ENCODE results near the gene MALT1. TPM values are rescaled to one million over a fixed set of nuclear protein-coding genes. Genes with fewer than 3 reads are reported as not detected.

MALT1 gene
- total and polyA plus RNA-seq, 2 donors (not counting 1 experiment from before 2014, with no cell fraction given): 42.4 to 81.2 TPM

DNA sequence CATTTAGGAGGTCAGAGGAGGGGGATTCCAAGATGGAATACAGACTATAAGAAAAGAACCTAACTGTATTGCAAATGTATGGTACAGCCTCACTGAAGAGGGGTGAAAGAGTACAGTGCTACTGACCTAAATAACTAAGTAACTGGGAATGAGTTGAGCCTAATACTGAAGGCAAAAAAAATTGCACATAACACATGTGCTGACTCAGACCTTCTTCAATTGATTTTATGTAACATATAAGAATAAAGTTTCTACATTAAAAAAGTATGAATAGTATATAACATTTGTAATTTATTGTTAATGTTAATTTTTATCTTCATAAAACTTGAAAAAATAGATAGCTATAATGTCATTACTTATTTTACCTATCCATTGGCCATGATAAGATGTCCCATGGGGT is 41.7 kb downstream of the MALT1 start:
- ChIA-PET POLR2A (no interaction called here), CTCF (no interaction called here)
- H3K4me1 ChIP-seq (ENCODE audit: control insufficient read depth in 2 of 2, insufficient read depth in 2 of 2, low read length in 2 of 2): peaks cover 23 to 34% of the 10 kb centered on the region in 2 donors
- H2AFZ ChIP-seq (ENCODE audit: insufficient read depth, low read depth, low read length, poor library complexity, severe bottlenecking): no peak overlapping the region
- peak overlapping the region in 1 of 2 donors; percentile 82 for H3K27ac ChIP-seq (ENCODE audit: low read length in 2 of 2)
- no peak for ATAC-seq (ENCODE audit: low read depth)
- DNase-seq: no peak
- peaks cover 29% of the 10 kb centered on the region for H3K79me2 ChIP-seq (ENCODE audit: control insufficient read depth, insufficient read depth, low read length)
- no peak overlapping the region for H3K4me2 ChIP-seq (replicated peaks; ENCODE audit: low read depth, low read length, poor library complexity, severe bottlenecking)
- peaks cover 23 to 43% of the 10 kb centered on the region in 2 experiments for H3K36me3 ChIP-seq (replicated peaks in 1 of 2; ENCODE audit: control extremely low read depth in 1 of 2, control insufficient read depth in 1 of 2, extremely low read depth in 1 of 2, insufficient read depth in 2 of 2, low read length in 1 of 2)
- peak overlapping the region; percentile 86 for H3K27ac Mint-ChIP-seq
- H4K20me1 ChIP-seq (ENCODE audit: control insufficient read depth, insufficient read depth, low read length, poor library complexity, severe bottlenecking): peaks cover 7% of the 10 kb centered on the region
- H3K4me3 Mint-ChIP-seq: no peak overlapping the region
- TF ChIP-seq EZH2 (IDR thresholded peaks at IDR 0.05; ENCODE audit: borderline replicate concordance, insufficient read depth, low read depth, low read length, poor library complexity, severe bottlenecking): no peak
- TF ChIP-seq CTCF (IDR thresholded peaks at IDR 0.05): no peak
- no peak overlapping the region for H3K9ac ChIP-seq (ENCODE audit: low read length)
- no peak overlapping the region for H3K4me3 ChIP-seq (ENCODE audit: control extremely low read depth in 1 of 5, extremely low read depth in 1 of 5, insufficient read depth in 1 of 5, low read depth in 2 of 5, low read length in 4 of 5)
- H3K27me3 ChIP-seq (replicated peaks in 1 of 4; ENCODE audit: control extremely low read depth in 1 of 4, control insufficient read depth in 3 of 4, insufficient read depth in 4 of 4, low read length in 3 of 4): no peaks in the 10 kb centered on the region
- no peaks in the 10 kb centered on the region for H3K9me3 Mint-ChIP-seq (ENCODE audit: insufficient read depth)
- H3K27me3 Mint-ChIP-seq: no peaks in the 10 kb centered on the region
- no peaks in the 10 kb centered on the region for H3K9me3 ChIP-seq (ENCODE audit: control extremely low read depth in 1 of 3, control insufficient read depth in 2 of 3, insufficient read depth in 1 of 3, low read length in 2 of 3)
- peaks cover 43% of the 10 kb centered on the region for H3K4me1 Mint-ChIP-seq
- intact Hi-C loops (cut with micrococcal nuclease): loop anchor here (5.0 kb wide), 1 partner anchor 34 kb away; no protein-coding TSS in a partner anchor

- no CpG with 5 or more reads among the region's 3 CpGs for WGBS (ENCODE audit: insufficient coverage)
- H3K4me2 ChIP-seq (replicated peaks; ENCODE audit: low read depth, low read length, poor library complexity, severe bottlenecking): peak overlapping the region; percentile 49
Measured at GRCh38 chr18:58714259-58714658, 43.0 kb downstream of the MALT1 start.

More at GRCh38 chr18:58714259-58714658, 43.0 kb downstream of the MALT1 start:
- ChIA-PET CTCF (no interaction called here), POLR2A (no interaction called here)
- H3K4me1 ChIP-seq (ENCODE audit: control insufficient read depth in 2 of 2, insufficient read depth in 2 of 2, low read length in 2 of 2): peaks cover 23 to 34% of the 10 kb centered on the region in 2 donors
- peaks cover 20% of the 10 kb centered on the region for H4K20me1 ChIP-seq (ENCODE audit: control insufficient read depth, insufficient read depth, low read length, poor library complexity, severe bottlenecking)
- Mint-ChIP-seq H3K27ac (peak overlapping the region; percentile 81), H3K9me3 (ENCODE audit: insufficient read depth) (no peaks in the 10 kb centered on the region), H3K27me3 (no peaks in the 10 kb centered on the region), H3K4me3 (peak overlapping the region; percentile 68), H3K4me1 (peaks cover 40% of the 10 kb centered on the region)
- no peaks in the 10 kb centered on the region for H3K9me3 ChIP-seq (ENCODE audit: control extremely low read depth in 1 of 3, control insufficient read depth in 2 of 3, insufficient read depth in 1 of 3, low read length in 2 of 3)
- peak overlapping the region; percentile 40 to 82 for H3K27ac ChIP-seq (ENCODE audit: low read length in 2 of 2)
- peaks cover 34% of the 10 kb centered on the region for H3K79me2 ChIP-seq (ENCODE audit: control insufficient read depth, insufficient read depth, low read length)
- intact Hi-C loops (cut with micrococcal nuclease): loop anchor here (2.0 to 5.0 kb wide), 3 partner anchors 33 to 185 kb away; no protein-coding TSS in a partner anchor
- H3K27me3 ChIP-seq (replicated peaks in 1 of 4; ENCODE audit: control extremely low read depth in 1 of 4, control insufficient read depth in 3 of 4, insufficient read depth in 4 of 4, low read length in 3 of 4): no peaks in the 10 kb centered on the region
- H3K36me3 ChIP-seq (replicated peaks in 1 of 2; ENCODE audit: control extremely low read depth in 1 of 2, control insufficient read depth in 1 of 2, extremely low read depth in 1 of 2, insufficient read depth in 2 of 2, low read length in 1 of 2): peaks cover 26 to 43% of the 10 kb centered on the region in 2 experiments
- no peak overlapping the region for H3K9ac ChIP-seq (ENCODE audit: low read length)
- H2AFZ ChIP-seq (ENCODE audit: insufficient read depth, low read depth, low read length, poor library complexity, severe bottlenecking): peak overlapping the region; percentile 16
- DNase-seq: peak; percentile 64
- ATAC-seq (ENCODE audit: low read depth): peak; percentile 88
- no peak for TF ChIP-seq EZH2 (IDR thresholded peaks at IDR 0.05; ENCODE audit: borderline replicate concordance, insufficient read depth, low read depth, low read length, poor library complexity, severe bottlenecking)
- no peak for TF ChIP-seq CTCF (IDR thresholded peaks at IDR 0.05)
- no peak overlapping the region for H3K4me3 ChIP-seq (ENCODE audit: control extremely low read depth in 1 of 5, extremely low read depth in 1 of 5, insufficient read depth in 1 of 5, low read depth in 2 of 5, low read length in 4 of 5)

Measured in B cell (primary cell).